ENCODE data around the gene F2RL1.

- TF ChIP-seq TAF1 (IDR thresholded peaks at IDR 0.05; ENCODE audit: borderline replicate concordance, insufficient read depth, low read length), result no peak
- TF ChIP-seq SIN3A (IDR thresholded peaks at IDR 0.05; ENCODE audit: borderline replicate concordance, insufficient read depth, low read length), result no peak
- no peak for TF ChIP-seq REST (IDR thresholded peaks at IDR 0.05; ENCODE audit: insufficient read depth in 1 of 2, low read depth in 2 of 2, low read length in 2 of 2)
Measured at GRCh38 chr5:76820526-76820890, 1.7 kb downstream of the F2RL1 start.
